ENCODE measurements around the gene TMTC1. TPM values are rescaled to one million over a fixed set of nuclear protein-coding genes. Genes with fewer than 3 reads are reported as not detected.

The TMTC1 gene
- total and polyA plus RNA-seq, 7 donors: 15.8 to 45.8 (median 30.4) TPM

DNA sequence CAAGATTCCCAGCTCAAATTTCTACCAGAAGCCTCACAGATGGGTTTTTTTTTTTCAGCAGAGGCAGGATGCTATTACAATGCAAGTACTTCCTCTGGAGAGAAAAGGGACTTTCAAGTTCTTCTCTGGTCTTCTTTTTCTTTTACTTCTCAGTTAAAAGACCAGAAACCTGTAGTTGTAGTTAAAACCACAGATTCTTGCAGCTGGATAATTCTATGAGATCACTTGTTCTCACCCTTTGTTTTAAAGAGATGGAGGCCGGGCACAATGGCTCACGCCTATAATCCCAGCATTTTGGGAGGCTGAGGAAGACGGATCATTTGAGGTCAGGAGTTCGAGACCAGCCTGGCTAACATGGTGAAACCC lies 238.7 kb downstream of the TMTC1 start:
- DNase-seq (no peak), ATAC-seq (no peak)
- no peaks in the 10 kb centered on the region for H3K27me3 ChIP-seq (ENCODE audit: insufficient read depth in 3 of 3, low read length in 2 of 3)
- intact Hi-C loops (cut with DNase I): loop anchor here in 1 of 2 donors (10.0 kb wide), 1 partner anchor 240 kb away; the partner anchor contains the start of gene TMTC1
- no peak overlapping the region for H3K4me3 ChIP-seq
- WGBS, 3 donors: 76 to 85% (median 81%) methylated on average over 4 of the region's 4 CpGs
- no peaks in the 10 kb centered on the region for H3K9me3 ChIP-seq
- H3K27ac ChIP-seq: peak overlapping the region; percentile 51
- no peak for TF ChIP-seq CTCF (IDR thresholded peaks at IDR 0.05)
- no peaks in the 10 kb centered on the region for H3K36me3 ChIP-seq (ENCODE audit: insufficient read depth in 1 of 2, low read depth in 1 of 2)
- H3K4me1 ChIP-seq: peaks cover 31% of the 10 kb centered on the region

DNA sequence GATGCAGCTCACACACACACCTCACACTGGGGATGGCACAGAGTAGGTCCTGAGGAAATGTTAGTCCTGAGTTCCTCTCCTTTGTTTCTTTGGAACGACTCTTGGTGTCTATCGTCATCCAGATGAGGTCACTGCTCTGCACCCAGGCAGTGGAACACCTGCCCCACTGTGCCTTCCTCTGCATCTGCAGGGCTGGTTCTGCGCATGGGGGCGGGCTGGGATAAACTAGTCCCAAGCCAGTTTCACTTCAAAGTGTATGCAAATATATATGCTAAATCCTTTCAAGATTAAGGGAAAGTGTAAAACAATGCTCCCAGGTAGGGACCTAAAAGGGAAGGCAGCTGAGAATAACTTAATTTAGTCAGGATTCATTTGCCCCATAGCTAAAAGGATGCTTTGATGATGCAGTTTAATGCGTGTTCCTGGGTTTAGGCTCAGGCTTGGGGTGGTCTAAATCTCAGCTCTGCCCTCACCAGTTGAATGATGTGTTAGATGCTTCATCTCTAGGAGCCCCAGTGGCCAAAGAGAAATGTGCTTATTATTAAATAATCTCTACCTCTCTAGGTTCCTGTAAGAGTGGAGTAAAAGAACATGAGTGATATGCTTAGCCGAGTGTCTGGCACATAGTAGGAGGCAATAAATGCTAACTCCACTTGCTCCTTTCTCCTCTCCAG lies 239.2 kb downstream of the TMTC1 start:
- Histone ChIP-seq H3K36me3 (ENCODE audit: insufficient read depth in 1 of 2, low read depth in 1 of 2) (no peaks in the 10 kb centered on the region), H3K9me3 (no peaks in the 10 kb centered on the region), H3K4me3 (no peak overlapping the region), H3K27me3 (ENCODE audit: insufficient read depth in 3 of 3, low read length in 2 of 3) (no peaks in the 10 kb centered on the region), H3K4me1 (peaks cover 31% of the 10 kb centered on the region), H3K27ac (peak overlapping the region; percentile 51)
- WGBS, 3 donors: 73 to 85% (median 74%) methylated on average over 6 of the region's 6 CpGs
- DNase-seq (no peak), ATAC-seq (no peak)
- TF ChIP-seq CTCF (IDR thresholded peaks at IDR 0.05): no peak
- intact Hi-C loops (cut with DNase I): loop anchor here in 1 of 2 donors (10.0 kb wide), 1 partner anchor 240 kb away; the partner anchor contains the start of gene TMTC1

DNA sequence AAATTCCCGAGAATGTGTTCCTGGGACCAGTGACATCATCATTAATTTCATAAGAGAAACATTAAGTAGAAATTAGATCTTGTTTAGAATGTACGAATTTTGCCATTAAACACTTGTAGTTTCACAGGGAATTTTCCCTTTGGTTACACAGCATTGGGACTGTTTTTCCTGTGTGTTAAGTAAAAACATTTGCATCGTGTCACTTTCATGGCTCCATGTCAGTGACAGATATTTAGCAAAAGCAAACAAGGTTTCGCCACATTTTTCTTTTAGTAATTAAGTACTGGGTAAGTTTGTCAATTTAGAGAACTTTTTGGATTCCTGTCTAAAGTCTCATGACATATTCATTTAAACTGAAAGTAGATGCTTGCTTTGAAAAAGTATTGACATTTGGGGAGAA lies 240.7 kb downstream of the TMTC1 start:
- DNase-seq (no peak), ATAC-seq (no peak)
- Histone ChIP-seq H3K36me3 (ENCODE audit: insufficient read depth in 1 of 2, low read depth in 1 of 2) (no peaks in the 10 kb centered on the region), H3K9me3 (no peaks in the 10 kb centered on the region), H3K27ac (no peak overlapping the region), H3K4me3 (no peak overlapping the region), H3K4me1 (peaks cover 26% of the 10 kb centered on the region), H3K27me3 (ENCODE audit: insufficient read depth in 3 of 3, low read length in 2 of 3) (no peaks in the 10 kb centered on the region)
- intact Hi-C loops (cut with DNase I): loop anchor here in 1 of 2 donors (10.0 kb wide), 1 partner anchor 242 kb away; the partner anchor contains the start of gene TMTC1
- WGBS, 3 donors: 55 to 69% (median 59%) methylated on average over 4 of the region's 4 CpGs
- no peak for TF ChIP-seq CTCF (IDR thresholded peaks at IDR 0.05)

DNA sequence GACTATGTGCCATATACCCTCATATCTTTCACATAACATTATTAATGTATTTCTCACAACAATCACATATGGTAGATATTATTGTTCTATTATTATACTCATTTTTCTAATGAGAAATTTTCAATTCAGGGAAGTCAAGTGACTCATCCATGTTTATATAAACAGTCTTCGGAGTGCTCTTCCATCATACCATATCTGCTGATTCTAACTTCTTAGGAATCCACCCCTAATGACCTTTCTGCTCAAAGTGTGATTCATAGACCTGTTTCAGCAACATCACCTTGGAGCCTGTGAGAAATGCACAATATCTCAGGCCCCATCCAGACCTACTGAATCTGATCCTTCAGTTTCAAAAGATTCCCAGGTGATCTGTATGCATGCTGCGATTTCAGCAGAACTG lies 246.4 kb downstream of the TMTC1 start:
- ATAC-seq: no peak
- H3K9me3 ChIP-seq: no peaks in the 10 kb centered on the region
- TF ChIP-seq CTCF (IDR thresholded peaks at IDR 0.05): no peak
- H3K27ac ChIP-seq: no peak overlapping the region
- no peaks in the 10 kb centered on the region for H3K4me1 ChIP-seq
- H3K4me3 ChIP-seq: no peak overlapping the region
- no peak for DNase-seq
- intact Hi-C loops (cut with DNase I): loop anchor here in 1 of 2 donors (5.0 kb wide), 1 partner anchor 1070 kb away; no protein-coding TSS in a partner anchor
- no peaks in the 10 kb centered on the region for H3K27me3 ChIP-seq (ENCODE audit: insufficient read depth in 3 of 3, low read length in 2 of 3)
- peaks cover 0 to 16% of the 10 kb centered on the region in 2 donors for H3K36me3 ChIP-seq (ENCODE audit: insufficient read depth in 1 of 2, low read depth in 1 of 2)
- WGBS, 3 donors: 79 to 93% (median 87%) methylated on average over 2 of the region's 2 CpGs

Measured in psoas muscle (tissue), 8 donors.